Epidermal melanocyte (primary cell): ENCODE data around the gene PRPS2.

ENCODE experiments used
- DNase-seq: peaks from one replicate; pipeline ENCODE4 v3.0.0; 2011; ENCODE audit warnings: low spot score; ENCODE audit not compliant: insufficient read length

Gene PRPS2

DNA sequence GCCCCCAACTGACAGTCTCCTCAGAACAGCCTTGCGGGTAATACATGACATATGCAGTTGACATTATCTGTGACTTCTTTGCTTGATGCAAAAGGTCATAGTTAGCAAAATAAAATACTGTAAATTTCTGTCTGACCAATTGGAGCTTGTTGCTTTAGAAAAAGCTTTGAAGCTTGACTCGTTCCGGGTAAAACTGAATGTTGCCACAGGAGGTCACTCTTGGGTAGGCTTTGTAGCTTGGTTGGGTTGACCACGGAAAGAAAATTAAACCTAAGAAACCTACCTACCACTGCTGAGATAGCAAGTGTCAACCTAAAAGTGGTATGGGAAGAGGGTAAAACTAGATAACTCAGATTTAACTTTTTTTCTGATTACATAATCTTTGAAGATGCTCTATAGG is 23.2 kb downstream of the PRPS2 start:
- no peak for DNase-seq

DNA sequence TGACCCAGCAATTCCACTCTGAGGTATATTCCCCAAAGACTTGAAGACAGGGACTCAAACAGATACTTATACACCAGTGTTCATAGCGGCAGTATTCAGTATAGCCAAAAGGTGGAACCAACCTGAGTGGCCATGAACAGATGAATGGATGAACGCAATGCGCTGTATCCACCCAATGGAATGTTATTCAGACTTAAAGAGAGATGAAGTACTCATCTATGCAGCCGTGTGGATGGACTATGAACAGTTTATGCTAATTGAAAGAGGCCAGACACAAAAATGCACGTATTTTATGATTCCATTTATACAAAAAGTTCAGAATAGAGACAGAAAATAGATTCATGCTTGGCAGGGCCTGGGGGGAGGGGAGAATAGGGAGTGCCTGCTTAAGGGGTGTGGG is 26.3 kb downstream of the PRPS2 start:
- no peak for DNase-seq

DNA sequence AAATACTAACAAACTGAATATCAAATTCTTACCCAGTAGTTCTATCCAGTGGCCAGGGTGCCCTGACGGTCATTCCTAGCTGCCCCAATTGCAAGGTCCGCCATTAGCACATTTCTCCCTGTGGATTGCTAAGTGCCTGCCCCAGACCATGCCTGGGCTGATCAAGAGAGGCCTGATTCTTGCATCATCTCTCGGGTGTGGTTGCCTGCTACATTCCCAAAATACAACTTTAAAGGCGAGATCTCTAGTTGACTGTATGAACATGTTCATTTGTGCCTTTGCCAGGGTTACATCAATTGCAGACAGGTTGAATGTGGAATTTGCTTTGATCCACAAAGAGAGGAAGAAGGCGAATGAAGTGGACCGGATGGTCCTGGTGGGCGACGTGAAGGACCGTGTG is 28.0 kb downstream of the PRPS2 start:
- DNase-seq = no peak

GRCh38 chrX:12820737-12821136 is 29.5 kb downstream of the PRPS2 start:
- no peak for DNase-seq

DNA sequence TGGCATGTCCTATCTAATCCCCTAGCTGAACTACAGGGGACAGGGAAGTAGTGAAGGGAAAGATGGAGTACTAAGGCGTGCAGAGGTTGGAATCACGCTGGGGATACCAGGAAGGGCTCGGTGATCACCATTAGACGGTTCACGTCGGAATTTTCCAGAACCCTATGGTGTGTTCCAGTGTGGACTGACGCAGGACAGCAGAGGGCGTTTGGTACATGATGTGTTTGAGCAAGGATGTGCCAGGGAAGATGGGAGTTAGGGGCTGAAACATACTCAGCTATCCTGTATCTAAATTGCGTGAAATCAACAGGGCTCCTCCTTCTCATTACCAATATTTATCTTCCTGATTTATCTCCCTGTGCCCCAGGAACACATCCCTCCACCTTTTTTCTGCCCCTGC is 33.7 kb downstream of the PRPS2 start:
- DNase-seq = no peak

DNA sequence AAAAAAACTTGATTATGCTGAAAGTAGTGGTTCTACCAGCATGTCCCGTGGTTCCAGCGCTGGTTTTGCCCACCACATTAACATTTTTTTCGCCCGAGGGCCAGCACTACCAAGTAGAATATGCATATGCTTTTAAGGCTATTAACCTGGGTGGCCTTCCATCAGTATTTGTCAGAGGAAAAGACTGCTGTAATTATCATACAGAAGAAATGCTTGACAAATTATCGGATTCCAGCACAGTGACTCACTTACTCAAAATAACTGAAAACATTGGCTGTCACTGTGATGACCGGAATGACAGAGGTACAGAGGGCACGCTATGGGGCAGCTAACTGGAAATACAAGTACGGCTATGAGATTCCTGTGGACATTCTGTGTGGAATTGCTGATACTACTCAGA is 34.6 kb downstream of the PRPS2 start:
- DNase-seq = no peak

DNA sequence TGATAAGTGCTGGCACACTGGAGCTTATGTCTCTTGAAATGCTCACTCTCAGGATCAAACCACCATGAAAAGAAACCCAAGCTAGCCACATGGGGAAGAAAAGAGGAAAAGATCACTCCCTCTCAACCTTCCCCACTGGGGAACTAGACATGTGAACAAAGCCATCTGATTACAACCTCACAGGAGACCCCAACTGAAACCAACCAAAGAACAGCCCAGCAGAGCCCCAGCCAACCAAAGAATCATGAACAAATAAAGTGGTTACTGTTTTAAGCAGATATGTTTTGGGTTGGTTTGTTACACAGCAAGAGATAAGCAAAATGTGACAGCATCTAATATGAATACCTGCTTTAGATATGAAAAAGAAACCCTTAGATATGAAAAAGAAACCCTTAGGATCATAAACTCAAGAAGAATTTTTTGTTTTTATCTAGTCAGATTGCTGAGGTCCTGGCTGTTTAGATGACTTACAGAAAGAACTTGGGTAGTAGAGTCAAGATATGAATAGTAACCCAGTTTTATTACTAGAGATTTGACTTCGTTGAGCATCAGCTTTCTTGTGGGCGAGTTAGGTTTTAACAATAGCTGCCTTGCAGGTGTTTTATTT is 52.0 kb downstream of the PRPS2 start:
- DNase-seq = no peak

- DNase-seq = no peak
These were observed 52.6 kb downstream of the PRPS2 start for GRCh38 chrX:12843668-12844279.

- DNase-seq = no peak
These were observed 53.1 kb downstream of the PRPS2 start for GRCh38 chrX:12844319-12844718.

DNA sequence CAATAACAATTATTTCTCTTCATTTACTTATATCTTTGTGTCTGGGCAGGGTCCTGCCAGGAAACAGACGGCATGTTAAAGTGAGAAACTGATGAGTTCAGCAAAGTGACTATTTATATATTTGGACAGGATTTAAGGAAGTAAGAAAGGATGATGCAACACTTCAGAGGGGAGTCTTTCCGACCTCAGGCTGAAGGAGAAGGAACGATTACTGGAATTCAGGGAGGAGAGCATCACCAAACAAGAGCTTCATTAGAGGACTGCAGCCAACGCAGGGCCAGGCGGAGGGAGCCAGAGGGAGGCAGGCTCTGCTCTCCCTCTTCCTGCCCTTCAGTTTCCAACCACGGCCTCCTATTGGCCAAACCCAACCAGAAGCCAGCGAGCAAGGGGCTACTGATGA is 74.1 kb downstream of the PRPS2 start:
- DNase-seq = no peak

GRCh38 chrX:12866451-12867377 is 75.5 kb downstream of the PRPS2 start, which contains the start of gene TLR7:
Gene TLR7 (plus strand): TSS chrX:12867072. CDS start chrX:12867579, 507 bp downstream.
- no peak for DNase-seq

- DNase-seq = no peak
These were observed 76.5 kb downstream of the PRPS2 start for GRCh38 chrX:12867685-12868084.

DNA sequence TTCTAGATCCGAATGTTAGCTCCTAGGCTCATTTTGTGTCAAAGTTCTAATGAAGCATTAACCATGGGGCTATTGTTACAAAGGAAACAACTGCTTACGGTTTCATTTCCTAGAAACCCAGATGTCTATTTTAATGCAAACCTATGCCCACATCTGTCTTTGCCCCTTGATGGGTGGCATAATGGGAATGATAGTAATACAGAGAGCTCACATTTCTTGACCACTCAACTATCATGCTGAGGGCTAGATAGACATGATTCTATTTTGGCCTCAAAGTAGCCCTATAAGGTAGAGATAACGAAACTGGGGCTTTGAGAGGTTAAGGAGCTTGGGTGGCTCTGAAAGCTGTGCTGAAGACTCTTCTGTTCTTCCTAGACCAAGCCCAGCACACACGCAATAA is 77.5 kb downstream of the PRPS2 start:
- no peak for DNase-seq

GRCh38 chrX:12871257-12871656 is 80.0 kb downstream of the PRPS2 start:
- no peak for DNase-seq

DNA sequence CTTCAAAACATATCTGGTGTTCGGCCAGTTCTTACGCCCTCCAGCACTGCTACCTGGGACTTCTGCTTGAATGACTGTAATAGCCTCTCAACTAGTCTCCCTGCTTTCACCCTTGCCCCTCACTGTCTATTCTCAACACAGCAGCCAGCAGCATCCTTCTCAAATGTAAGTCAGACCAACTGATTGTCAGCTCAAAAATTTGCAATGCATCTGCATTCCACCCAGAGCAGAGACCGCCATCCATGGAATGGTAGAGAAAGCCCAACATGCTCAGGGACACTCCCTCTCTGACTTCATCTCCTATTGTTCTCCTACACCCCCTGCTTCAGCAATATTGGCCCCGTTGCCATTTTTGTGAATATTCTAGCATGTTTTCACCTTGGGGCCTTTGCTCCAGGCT is 81.5 kb downstream of the PRPS2 start:
- no peak for DNase-seq
